ENCODE data around the gene GHRH.
A peak's percentile ranks its signal among the peaks of the same experiment; 100 is the strongest.

Gene GHRH

DNA sequence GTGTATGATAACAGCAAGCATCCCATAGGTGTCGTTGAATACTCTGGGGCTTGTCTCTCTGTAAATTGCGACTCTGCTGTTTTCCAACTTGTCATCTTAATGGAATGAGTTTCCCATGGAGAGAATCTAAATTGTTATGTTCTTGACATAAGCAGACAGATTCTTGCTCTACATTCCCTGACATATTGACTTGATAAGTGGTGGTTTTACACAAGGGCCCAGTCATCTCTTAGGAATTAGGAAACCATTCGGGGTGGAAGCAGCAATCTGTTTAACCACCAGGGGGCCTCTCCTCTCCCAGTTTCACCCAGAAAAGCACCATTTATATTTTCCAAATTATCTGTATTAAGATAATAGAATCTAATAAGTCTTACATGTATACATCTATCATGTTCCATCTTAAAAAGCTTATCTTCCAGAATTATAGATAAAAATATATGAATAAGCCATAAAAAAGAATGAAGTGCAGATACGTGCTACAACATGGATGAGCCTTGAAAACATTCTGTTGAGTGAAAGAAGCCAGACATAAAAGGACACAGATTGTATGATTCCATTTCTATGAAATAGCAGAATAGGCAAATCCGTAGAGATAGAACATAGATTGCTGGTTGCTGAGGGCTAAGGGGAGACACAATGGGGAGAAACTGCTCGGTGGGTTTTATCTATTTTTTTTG is 59.2 kb downstream of the GHRH start:
- no peak overlapping the region for H3K27ac ChIP-seq (ENCODE audit: low read length)
- no peak overlapping the region for H2AFZ ChIP-seq (ENCODE audit: low read depth, low read length)
- H3K36me3 ChIP-seq (ENCODE audit: insufficient read depth, low read length): peaks cover 100% of the 10 kb centered on the region
- no peaks in the 10 kb centered on the region for H3K4me1 ChIP-seq (ENCODE audit: insufficient read depth, low read length)
- ATAC-seq (ENCODE audit: insufficient read depth, low read depth) (peak; percentile 66; the same call in 2 of the 3 replicates), DNase-seq (peak; percentile 35)
- H3K9me3 ChIP-seq (ENCODE audit: insufficient read depth, low read length, severe bottlenecking): no peaks in the 10 kb centered on the region
- no peak overlapping the region for H3K4me2 ChIP-seq (ENCODE audit: insufficient read depth, low read length)
- no peak overlapping the region for H3K4me3 ChIP-seq (ENCODE audit: low read depth in 1 of 2, low read length in 2 of 2)
- H3K79me2 ChIP-seq (ENCODE audit: insufficient read depth, low read length): peaks cover 54% of the 10 kb centered on the region
- H4K20me1 ChIP-seq (ENCODE audit: insufficient read depth, low read length): peaks cover 54% of the 10 kb centered on the region
- H3K9ac ChIP-seq (ENCODE audit: low read depth, low read length): no peak overlapping the region
- H3K27me3 ChIP-seq (ENCODE audit: insufficient read depth, low read length, poor library complexity): no peaks in the 10 kb centered on the region
- TF ChIP-seq EZH2 (IDR thresholded peaks at IDR 0.05; ENCODE audit: borderline replicate concordance, low read depth, low read length, severe bottlenecking) (no peak), CTCF (IDR thresholded peaks at IDR 0.05; ENCODE audit: borderline replicate concordance, extremely low read depth, low read length, poor library complexity, severe bottlenecking) (peak; percentile 72)

- Histone ChIP-seq H3K4me1 (ENCODE audit: insufficient read depth, low read length) (no peaks in the 10 kb centered on the region), H3K9ac (ENCODE audit: low read depth, low read length) (no peak overlapping the region), H3K36me3 (ENCODE audit: insufficient read depth, low read length) (peaks cover 100% of the 10 kb centered on the region), H3K4me3 (ENCODE audit: low read depth in 1 of 2, low read length in 2 of 2) (no peak overlapping the region), H3K79me2 (ENCODE audit: insufficient read depth, low read length) (peaks cover 60% of the 10 kb centered on the region), H3K9me3 (ENCODE audit: insufficient read depth, low read length, severe bottlenecking) (no peaks in the 10 kb centered on the region), H3K27ac (ENCODE audit: low read length) (no peak overlapping the region), H3K4me2 (ENCODE audit: insufficient read depth, low read length) (no peak overlapping the region), H2AFZ (ENCODE audit: low read depth, low read length) (no peak overlapping the region), H3K27me3 (ENCODE audit: insufficient read depth, low read length, poor library complexity) (no peaks in the 10 kb centered on the region), H4K20me1 (ENCODE audit: insufficient read depth, low read length) (peaks cover 60% of the 10 kb centered on the region)
- TF ChIP-seq CTCF (IDR thresholded peaks at IDR 0.05; ENCODE audit: borderline replicate concordance, extremely low read depth, low read length, poor library complexity, severe bottlenecking): no peak
- no peak for TF ChIP-seq EZH2 (IDR thresholded peaks at IDR 0.05; ENCODE audit: borderline replicate concordance, low read depth, low read length, severe bottlenecking)
- no peak for ATAC-seq (ENCODE audit: insufficient read depth, low read depth)
- DNase-seq: no peak
Measured at GRCh38 chr20:37201827-37202162, 59.8 kb downstream of the GHRH start.

Data from DND-41 (cell line).